D721Med (cell line): ENCODE data around the gene ODC1.

ENCODE experiments used
- DNase-seq: peaks from one replicate; pipeline ENCODE4 v3.0.0; 2011; ENCODE audit warnings: low spot score; ENCODE audit not compliant: insufficient read length
- FAIRE-seq: peaks from 2 replicates; lab custom pipeline; 2011; peaks lifted over from hg19 to GRCh38; lab: Jason Lieb, UNC
- TF ChIP-seq, protein P1 (sequence below): IDR thresholded peaks from 2 replicates; pipeline ENCODE4 v1.5.1; 2012; ENCODE audit warnings: mild to moderate bottlenecking, control low read depth; ENCODE audit not compliant: insufficient read depth; ENCODE audit errors: missing control alignments

The ODC1 gene

DNA sequence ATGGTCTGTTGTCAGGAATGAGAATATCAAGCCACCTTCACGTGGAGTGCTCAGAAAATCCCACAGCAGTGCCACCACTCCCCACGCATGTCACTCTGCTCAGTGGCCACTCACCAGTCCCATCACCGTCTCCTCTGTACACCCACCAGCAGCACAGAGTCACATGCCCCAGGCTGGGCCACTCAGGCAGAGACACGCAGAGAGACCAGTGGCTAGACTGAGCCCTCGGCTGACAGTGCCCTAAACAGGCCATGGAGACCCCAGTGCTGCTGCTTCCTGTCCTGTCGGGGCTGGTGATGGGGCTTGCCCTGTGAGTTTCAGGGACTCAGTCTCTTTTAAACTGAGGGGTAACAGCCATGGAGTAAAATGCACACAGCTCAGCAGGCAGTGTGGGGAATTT is 25.9 kb downstream of the ODC1 start:
- FAIRE-seq (no peak), DNase-seq (no peak)
- TF ChIP-seq, protein P1, sequence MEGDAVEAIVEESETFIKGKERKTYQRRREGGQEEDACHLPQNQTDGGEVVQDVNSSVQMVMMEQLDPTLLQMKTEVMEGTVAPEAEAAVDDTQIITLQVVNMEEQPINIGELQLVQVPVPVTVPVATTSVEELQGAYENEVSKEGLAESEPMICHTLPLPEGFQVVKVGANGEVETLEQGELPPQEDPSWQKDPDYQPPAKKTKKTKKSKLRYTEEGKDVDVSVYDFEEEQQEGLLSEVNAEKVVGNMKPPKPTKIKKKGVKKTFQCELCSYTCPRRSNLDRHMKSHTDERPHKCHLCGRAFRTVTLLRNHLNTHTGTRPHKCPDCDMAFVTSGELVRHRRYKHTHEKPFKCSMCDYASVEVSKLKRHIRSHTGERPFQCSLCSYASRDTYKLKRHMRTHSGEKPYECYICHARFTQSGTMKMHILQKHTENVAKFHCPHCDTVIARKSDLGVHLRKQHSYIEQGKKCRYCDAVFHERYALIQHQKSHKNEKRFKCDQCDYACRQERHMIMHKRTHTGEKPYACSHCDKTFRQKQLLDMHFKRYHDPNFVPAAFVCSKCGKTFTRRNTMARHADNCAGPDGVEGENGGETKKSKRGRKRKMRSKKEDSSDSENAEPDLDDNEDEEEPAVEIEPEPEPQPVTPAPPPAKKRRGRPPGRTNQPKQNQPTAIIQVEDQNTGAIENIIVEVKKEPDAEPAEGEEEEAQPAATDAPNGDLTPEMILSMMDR = no peak

- TF ChIP-seq, protein P1 = no peak
- no peak for FAIRE-seq
Observed at GRCh38 chr2:10419553-10420257, 28.4 kb downstream of the ODC1 start.

DNA sequence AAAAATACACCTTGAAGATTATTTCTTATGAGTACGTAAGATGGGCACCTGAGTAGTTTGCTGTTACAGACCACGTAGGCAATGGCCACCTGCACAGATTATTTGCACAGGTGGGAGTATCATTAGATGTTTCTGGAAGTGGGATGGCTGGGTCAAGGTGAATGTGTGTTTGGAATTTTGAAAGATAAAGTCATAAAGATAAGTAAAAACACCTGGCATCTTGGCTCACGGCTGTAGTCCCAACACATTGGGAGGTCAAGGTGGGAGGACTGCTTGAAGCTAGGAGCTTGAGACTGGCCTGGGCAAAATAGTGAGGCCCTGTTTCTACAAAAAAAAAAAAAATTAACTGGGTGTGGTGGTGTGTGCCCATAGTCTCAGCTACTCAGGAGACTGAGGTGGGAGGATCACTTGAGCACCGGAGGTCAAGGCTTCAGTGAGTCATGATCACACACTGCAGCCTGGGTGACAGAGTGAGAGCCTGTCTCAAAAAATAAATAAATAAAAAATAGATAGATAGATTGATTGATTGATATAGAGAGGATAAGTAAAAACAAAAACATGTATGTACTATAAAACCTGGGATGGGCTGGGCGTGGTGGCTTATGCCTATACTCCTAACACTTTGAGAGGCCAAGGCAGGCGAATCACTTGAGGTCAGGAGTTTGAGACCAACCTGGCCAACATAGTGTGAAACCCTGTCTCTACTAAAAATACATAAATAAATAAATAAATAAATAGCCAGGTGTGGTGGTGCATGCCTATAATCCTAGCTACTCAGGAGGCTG is 30.4 kb downstream of the ODC1 start:
- DNase-seq (no peak), FAIRE-seq (no peak)
- TF ChIP-seq, protein P1 = no peak

More at GRCh38 chr2:10419553-10420257, 28.4 kb downstream of the ODC1 start:
- DNase-seq = no peak

DNA sequence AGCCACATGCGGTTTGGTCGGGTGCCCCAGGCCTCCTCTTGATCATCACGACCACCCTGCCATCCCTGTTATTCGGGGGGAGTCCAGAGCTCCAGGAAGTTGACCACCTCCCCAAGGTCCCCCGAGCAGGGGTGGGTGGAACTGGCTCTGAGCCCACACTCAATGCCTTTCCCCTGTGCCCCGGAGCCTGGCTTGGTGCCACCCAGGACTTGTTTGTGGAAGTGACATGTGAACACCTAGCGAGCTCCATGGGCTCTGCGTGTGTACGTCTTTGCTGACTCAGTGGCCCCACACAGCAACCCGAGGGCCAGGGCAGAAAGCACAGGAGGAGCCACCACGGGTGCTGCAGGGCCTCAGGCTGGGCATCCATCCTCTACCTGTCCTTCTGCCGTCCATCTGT is 32.5 kb downstream of the ODC1 start:
- TF ChIP-seq, protein P1 = no peak
- DNase-seq (no peak), FAIRE-seq (no peak)

GRCh38 chr2:10415048-10415447 is 33.1 kb downstream of the ODC1 start:
- FAIRE-seq (no peak), DNase-seq (no peak)
- TF ChIP-seq, protein P1 = no peak

DNA sequence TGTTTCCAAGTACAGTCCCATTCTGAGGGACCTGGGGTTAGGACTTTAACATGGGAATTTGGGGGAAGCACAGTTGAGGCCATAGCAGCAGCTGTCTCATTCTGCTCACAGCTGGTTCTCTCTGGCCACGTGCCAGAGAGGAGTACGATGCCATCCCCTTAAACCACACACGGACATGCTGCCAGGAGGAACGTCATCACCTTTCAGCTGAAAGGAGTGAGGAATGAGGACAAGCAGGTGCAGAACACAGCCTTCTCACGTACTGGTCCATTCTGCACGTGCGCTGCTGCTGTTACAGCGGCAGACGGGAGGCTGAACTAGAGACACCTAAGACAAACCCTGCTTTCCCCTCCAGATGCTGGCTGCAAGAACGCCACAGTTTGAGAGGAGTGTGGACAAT is 33.5 kb downstream of the ODC1 start:
- FAIRE-seq (no peak), DNase-seq (no peak)
- TF ChIP-seq, protein P1 = no peak
